Activated T-helper 1 cell treated with Interleukin-2 at 50 U/mL for 16 hours (primary cell): ENCODE data around the gene INCENP.
"Not testable (repeated sequence)": the region's sequence is repeated elsewhere in the genome, so short reads cannot be mapped to it uniquely, and the experiment has no call there.

Source experiments
- DNase-seq: peaks from one replicate; pipeline ENCODE4 v3.0.0-alpha.2; 2020; ENCODE audit warnings: low read depth

Gene INCENP

GRCh38 chr11:62123669-62124185 is at the start of gene INCENP:
Gene INCENP (plus strand): TSS chr11:62124011. CDS start chr11:62128162, 4,151 bp downstream.
- peak; percentile 90 for DNase-seq

DNA sequence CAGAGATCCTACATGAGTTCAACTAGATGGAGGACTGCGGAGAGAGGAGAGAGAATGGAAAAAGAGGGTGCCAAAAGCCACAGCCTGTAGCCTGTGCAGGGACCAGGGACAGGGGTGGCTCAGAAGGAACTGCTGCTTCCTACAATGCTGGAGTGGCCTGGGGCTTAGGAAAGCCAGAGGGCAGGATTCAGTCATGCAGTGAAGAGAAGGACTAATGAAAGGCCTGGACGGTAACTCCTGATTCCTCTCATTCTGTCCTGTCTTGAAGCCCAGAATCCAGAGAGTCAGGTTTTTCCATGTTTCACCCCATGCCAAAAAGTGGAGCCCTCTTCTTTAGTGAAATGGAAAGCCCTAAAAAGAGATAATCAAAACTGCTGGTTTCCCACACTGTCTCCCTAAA is 48.4 kb upstream of the INCENP start:
- DNase-seq, result no peak

DNA sequence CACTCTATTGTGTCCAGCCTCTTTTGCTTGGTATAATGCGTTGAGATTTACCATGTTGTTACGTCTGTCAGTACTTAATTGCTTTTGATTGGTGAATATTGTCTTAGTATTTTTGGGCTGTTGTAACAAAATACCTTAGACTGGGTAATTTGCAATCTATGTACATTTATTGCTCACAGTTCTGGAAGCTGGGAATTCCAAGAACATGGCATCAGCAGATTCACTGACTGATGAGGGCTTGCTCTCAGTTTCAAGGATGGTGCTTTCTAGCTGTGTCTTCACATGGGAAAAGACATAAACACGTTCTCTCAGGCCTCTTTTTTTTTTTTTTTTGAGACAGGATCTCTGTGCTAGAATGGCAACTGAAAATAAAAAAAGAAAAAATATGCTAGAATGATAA is 46.7 kb upstream of the INCENP start:
- DNase-seq, result no peak

DNA sequence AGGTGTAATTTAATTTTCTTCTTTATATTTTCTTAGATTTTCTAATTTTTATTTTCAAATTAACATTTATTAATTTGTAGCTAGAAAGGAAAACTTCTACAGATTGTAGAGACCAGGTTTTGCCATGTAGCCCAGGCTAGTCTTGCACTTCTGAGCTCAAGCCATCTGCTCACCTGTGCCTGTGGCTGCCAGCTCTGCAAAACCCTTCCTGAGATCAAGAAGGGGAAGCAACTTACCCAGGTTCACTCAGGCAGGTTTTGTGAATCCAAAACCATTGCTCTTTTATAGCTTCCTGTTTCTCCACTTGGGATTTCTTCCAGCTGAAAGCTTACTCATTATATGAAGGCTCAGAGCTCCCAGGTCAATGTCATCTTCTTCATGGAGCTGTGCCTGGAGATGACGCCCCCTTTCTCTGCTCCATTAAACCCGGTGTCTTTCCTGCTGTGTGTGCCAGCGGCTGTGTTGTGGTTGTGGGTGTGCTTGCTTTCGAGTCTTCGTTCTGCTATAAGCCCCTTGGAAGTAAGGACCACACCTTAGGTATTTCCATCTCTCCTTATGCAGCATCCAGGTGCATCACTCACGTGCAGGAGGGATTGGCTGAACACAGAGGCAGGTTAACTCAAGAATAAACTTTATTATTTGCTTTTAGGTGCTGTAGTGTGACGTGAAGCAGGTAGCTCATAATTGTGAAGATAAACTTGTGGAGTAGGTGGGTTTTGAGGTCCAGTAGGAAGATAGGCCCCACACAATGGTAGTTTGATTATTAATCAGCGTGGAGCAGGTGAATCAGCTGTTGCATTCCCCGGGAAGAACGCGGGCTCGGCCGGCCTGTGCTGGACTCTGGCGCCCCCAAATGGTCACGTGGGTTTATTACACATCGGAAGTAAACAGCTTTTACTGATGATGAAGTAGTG is 42.2 kb upstream of the INCENP start:
- DNase-seq, result peak; percentile 65

- no peak for DNase-seq
These were observed 41.5 kb upstream of the INCENP start for GRCh38 chr11:62082292-62082657.

DNA sequence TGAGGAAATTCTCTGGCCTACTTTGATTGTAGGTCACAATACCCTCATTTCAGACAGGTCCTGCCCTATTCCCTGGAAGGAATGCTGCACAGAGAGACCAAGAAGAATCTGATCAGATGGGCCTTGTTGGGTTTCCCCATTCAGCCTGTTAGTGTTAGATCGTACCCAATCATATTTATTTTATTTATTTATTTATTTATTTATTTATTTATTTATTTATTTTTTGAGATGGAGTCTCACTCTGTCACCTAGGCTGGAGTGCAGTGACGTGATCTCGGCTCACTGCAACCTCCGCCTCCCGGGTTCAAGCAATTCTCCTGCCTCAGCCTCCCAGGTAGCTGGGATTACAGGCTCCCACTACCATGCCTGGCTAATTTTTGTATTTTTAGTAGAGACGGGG is 39.0 kb upstream of the INCENP start:
- DNase-seq, result not testable (repeated sequence)

DNA sequence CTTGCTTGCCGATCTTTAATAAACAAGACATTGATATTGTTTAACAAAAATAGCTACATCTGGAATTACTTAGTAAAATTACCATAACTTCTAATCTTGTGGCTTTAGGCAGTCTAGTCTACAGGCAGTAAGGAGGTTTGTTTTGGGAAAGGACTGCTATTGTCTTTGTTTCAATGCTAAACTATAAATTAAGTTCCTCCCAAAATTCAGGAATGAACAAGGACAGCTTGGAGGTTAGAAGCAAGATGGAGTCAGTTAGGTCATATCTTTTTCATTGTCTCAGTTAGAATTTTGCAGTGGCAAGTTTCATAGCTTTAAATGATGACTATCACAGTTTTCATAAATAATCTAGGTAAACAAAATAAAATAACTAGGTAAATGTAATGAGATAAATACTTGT is 36.1 kb upstream of the INCENP start:
- no peak for DNase-seq

GRCh38 chr11:62088331-62088933 is 35.4 kb upstream of the INCENP start:
- DNase-seq, result no peak

DNA sequence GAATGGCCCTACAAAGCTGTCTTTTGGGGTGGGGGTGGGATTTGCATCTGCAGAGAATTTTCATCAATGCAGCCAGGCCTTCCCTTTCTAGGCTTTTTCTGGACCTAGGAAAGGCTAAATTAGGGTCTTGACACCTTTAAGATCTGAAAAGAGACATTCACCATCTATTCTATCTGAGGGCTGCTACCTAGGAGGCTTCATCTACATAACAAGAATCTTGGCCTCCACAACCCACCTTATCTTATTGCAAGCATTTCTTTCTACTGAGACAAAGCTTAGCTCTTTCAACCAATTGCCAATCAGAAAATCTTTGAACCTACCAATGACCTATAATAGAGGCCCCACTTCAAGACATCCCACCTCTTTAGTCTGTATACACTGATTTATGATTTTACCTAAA is 20.7 kb upstream of the INCENP start:
- DNase-seq, result no peak

DNA sequence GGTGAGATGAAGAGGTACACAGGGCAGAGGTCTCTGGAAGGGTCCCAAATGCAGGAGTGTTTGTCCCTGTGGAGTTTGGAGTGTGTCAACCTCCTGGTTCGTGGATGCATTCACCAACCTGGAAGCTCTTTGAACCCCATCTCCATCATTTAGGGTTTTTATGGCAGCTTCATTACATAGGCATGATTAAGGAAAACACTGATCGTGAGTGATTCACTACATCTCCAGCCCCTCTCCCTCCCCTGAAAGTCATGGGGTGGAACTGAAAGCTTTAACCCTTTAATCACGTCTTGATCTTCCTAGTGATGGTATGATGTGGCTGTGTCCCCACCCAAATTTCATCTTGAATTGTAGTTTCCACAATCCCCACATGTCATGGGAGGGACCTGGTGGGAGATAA is 19.8 kb upstream of the INCENP start:
- DNase-seq, result no peak

- no peak for DNase-seq
These were observed 18.8 kb upstream of the INCENP start for GRCh38 chr11:62104816-62105653.

GRCh38 chr11:62105667-62106191 is 18.1 kb upstream of the INCENP start:
- no peak for DNase-seq

GRCh38 chr11:62108017-62108750 is 15.6 kb upstream of the INCENP start:
- DNase-seq, result no peak

DNA sequence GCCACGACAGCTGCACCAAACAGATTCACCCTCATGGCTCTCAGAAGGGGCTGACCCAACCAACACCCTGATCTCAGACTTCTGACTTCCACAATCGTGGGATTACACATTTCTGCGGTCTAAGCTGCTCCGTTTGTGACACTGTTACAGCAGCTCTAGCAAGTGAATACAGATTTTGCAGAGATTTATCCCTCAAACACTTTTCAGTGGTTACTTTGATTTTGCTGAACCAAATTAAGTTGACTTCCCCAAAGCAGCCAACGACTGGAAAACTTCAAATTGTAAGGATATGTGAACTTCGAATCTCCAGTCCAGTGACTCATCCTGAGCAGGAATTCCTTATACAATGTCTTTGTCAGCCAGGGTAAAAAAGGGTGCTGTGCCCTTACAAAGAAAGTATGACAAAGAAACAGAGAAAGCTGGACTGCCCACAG is 14.8 kb upstream of the INCENP start:
- no peak for DNase-seq

DNA sequence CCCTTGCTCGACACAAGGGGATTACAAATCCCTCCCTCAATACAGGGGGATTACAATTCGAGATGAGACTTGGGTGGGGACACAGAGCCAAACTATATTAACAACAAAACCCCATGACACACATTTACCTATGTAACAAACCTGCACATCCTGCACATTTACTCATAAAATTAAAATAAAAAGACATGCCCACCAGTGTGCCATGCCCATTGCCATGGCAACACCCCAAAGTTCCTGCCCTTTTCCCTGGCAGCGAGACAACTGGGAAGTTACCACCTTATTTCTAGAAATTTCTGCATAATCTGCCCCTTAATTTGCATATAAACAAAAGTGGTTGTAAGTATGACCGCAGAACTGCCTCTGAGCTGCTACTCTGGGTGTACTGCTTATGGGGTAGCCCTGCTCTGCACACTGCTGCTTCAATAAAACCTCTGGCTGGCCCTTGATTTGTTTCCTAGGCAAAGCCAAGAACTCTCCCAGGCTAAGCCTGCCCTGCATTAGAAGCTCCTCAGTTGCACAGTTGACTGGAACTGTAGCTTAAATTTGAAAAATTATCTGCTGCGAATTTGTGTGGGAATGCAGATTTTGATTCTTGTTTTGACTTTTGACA is 8.6 kb upstream of the INCENP start:
- DNase-seq, result no peak

DNA sequence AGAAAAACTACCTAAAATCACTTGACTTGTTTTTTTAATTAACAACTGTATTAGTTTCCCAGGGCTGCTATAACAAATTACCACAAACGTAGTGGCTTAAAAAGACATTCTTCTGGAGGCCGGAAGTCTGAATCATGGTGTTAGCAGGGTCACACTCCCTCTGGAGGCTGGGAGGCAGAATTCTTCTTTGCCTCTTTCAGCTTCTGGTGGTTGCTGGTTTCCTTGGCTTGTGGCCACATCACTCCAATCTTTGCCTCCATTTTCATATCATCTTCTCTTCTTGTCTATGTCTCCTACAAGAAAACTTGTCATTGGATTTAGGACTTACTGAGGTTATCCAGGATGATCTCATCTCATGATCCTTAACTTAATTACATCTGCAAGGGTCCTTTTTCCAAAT is 7.4 kb upstream of the INCENP start:
- no peak for DNase-seq

DNA sequence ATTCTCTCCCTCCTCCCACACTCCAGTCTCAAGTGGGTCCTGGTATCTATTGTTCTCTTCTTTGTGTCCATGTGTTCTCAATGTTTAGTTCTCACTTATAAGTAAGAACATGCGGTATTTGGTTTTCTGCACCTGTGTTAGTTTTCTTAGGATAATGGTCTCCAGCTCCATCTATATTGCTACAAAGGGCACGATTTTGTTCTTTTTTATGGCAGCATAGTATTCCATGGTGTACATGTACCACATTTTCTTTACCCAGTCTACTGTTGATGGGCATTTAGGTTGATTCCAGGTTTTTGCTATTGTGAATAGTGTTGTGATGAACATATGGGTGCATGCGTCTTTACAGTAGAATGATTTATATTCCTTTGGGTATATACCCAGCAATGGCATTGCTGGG is 4.2 kb upstream of the INCENP start:
- DNase-seq, result no peak

DNA sequence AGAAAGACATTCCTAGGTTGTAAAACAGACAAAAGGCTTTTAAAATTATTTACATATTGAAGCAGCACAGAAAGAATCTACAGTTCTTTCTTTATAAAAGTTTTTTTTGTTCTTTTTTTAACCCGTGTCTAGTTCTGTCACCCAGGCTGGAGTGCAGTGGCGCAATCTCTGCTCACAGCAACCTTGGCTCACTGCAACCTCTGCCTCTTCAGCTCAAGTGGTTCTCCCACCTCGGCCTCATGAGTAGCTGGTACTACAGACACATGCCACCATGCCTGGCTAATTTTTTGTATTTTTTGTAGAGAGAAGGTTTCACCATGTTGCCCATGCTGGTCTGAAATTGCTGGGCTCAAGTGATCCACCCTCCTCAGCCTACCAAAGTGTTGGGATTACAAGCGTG is 3.8 kb upstream of the INCENP start:
- no peak for DNase-seq

DNA sequence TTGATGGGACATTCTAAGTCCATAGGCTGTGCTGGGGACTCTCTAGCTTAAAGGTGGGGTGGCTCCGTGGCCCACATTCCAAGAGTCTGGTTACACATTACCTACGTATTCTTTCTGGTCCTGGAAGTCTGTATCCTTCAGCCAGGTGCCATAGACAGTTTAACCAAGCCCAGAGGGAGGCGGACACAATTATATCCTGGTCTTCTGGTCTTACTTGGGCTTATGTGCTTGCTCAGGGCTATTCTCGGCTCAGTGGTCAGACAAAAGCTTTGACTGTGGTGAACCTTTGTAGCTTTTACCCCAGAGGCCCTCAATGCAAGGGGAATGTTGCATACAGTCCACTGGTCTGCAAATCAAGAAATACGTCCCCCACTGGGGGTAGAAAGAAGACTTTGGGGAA is 3.4 kb upstream of the INCENP start:
- no peak for DNase-seq

- DNase-seq, result no peak
These were observed 1.7 kb upstream of the INCENP start for GRCh38 chr11:62122076-62122475.
